Measurements from ENCODE around the gene TOLLIP. TPM values are rescaled to one million over a fixed set of nuclear protein-coding genes. Genes with fewer than 3 reads are reported as not detected.

TOLLIP gene
- total RNA-seq, 2 donors from 2014 or later: 29.6 to 41.0 TPM

DNA sequence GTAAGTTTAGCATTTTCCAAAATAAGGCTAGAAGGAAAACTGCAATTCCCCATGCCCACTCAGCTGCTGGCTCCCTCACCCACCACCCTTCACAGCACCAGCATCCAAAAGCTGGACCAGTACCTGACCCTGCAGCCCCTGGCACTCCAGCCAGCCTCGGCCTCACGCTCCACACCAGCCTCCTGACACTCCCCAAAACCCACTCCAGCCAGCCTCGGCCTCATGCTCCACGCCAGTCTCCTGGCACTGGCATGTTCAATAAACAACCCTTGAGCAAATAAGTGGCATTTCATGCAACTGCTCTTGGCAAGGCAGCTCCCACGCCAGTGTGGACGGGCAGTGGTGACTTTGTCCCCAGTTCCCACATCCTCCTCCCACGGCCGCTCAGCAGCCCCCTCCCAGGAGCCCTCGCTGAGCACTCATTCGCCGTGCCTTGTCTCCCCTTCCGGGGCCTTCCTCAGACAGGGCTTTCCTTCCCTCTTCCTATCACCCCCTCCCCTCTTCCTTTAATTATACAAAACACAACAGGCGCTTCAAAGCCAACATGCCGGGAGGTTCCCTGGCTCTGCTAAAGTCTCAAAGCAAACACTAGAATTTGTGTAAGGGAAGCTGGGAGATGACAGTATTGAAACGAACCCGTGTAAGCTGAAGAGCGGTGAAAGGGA is 6.8 kb downstream of the TOLLIP start:
- TF ChIP-seq, protein P1, sequence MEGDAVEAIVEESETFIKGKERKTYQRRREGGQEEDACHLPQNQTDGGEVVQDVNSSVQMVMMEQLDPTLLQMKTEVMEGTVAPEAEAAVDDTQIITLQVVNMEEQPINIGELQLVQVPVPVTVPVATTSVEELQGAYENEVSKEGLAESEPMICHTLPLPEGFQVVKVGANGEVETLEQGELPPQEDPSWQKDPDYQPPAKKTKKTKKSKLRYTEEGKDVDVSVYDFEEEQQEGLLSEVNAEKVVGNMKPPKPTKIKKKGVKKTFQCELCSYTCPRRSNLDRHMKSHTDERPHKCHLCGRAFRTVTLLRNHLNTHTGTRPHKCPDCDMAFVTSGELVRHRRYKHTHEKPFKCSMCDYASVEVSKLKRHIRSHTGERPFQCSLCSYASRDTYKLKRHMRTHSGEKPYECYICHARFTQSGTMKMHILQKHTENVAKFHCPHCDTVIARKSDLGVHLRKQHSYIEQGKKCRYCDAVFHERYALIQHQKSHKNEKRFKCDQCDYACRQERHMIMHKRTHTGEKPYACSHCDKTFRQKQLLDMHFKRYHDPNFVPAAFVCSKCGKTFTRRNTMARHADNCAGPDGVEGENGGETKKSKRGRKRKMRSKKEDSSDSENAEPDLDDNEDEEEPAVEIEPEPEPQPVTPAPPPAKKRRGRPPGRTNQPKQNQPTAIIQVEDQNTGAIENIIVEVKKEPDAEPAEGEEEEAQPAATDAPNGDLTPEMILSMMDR (IDR thresholded peaks at IDR 0.05): no peak
- peaks cover 0 to 70% of the 10 kb centered on the region in 2 donors for H3K4me1 ChIP-seq
- no peaks in the 10 kb centered on the region for H3K9me3 ChIP-seq
- peak; percentile 34 for DNase-seq (ENCODE audit: low spot score)
- H3K36me3 ChIP-seq: no peaks in the 10 kb centered on the region
- H3K27me3 ChIP-seq: no peaks in the 10 kb centered on the region
- H3K4me3 ChIP-seq: no peak overlapping the region
- no peak overlapping the region for H3K27ac ChIP-seq

DNA sequence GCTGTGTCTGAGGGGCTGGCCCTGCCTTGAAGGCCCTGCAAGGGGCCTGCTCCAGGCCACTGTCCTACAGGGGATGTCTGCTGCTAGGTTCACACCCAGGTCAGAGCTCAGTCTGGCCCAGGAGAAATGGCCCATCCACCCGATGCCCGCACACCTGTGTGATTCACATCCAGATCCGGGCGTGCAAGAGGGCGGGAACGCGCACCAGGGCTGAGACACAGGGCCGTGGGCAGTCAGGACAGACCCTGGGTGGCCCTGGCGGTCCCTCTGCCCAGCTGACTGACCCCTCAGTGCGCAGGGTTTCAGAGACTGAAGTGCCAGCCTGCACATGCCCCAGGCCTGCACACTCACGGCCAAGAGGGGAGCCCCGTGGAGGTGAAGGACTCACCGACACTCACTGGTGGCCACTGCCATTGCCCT is 7.4 kb downstream of the TOLLIP start:
- Histone ChIP-seq H3K4me3 (no peak overlapping the region), H3K27me3 (no peaks in the 10 kb centered on the region), H3K36me3 (no peaks in the 10 kb centered on the region), H3K9me3 (no peaks in the 10 kb centered on the region), H3K4me1 (peaks cover 0 to 68% of the 10 kb centered on the region in 2 donors), H3K27ac (no peak overlapping the region)
- TF ChIP-seq, protein P1 (IDR thresholded peaks at IDR 0.05): no peak
- DNase-seq (ENCODE audit: low spot score): no peak

DNA sequence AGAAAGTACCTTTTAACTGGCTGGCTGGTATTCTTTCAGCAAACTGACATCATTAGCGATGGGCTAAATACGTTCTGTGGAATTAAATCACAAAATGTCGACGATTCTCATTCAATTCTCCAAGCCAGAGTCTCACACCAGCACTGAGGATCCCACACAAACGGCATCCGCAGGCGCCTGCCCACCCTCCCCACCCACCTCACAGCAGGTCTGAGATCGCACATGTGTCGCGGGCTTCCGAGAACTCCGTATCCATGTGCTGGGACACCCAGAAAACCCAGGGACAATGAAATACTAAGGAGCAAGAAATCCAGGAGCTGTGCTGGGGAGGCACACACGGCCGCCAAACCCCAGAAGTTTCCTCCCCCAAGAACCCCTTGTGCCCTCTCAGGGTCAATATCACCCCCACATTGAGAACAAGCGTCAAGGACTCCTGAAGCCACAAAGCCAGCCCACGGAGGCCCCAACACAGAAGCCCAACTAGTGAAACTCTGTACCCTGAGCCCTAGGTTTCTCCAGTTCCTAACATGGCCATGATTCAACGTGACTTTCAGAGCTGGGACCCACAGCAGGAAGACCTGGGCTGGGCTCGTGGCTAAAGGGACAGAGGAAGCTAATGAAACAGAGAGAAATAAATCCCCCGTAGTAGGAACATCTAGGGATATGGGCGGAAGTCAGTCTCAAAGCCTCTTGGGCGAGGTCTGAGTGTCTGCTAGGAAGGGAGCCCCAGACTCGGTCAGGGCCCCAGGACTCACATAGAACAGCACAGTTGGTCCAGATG is 8.0 kb downstream of the TOLLIP start:
- DNase-seq (ENCODE audit: low spot score): no peak
- H3K4me1 ChIP-seq: peaks cover 0 to 61% of the 10 kb centered on the region in 2 donors
- H3K9me3 ChIP-seq: no peaks in the 10 kb centered on the region
- no peaks in the 10 kb centered on the region for H3K36me3 ChIP-seq
- no peak overlapping the region for H3K27ac ChIP-seq
- TF ChIP-seq, protein P1 (IDR thresholded peaks at IDR 0.05): no peak
- H3K27me3 ChIP-seq: no peaks in the 10 kb centered on the region
- no peak overlapping the region for H3K4me3 ChIP-seq

DNA sequence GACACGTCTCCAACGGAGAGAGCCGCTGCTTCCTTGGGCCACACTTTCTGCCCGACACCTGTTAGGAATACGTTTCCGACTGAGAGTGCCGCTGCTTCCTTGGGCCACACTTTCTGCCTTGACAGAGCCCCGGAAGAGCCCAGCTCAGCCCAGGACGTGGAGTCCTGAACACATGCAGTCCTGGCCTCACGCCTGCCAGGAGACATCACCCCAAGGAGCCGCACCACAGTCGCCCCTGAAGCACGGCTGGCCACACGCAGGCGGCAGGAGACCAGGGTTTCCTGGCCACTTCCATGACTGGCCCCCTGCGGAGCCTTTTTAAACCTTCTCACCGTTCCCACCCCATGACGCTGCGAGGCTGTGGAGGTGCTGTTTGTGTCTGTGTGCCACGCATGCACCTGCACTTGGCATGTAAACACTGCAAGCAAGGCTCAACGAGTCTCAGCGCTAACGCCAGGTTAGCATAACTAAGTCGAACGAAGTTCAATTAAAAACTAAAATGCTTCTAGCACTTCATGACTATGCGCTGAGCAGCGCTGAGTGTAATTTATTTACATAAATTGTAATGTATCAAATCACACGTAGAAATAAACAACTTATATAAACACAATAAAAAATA is 8.8 kb downstream of the TOLLIP start:
- Histone ChIP-seq H3K4me3 (no peak overlapping the region), H3K9me3 (no peaks in the 10 kb centered on the region), H3K27me3 (no peaks in the 10 kb centered on the region), H3K36me3 (peaks cover 2% of the 10 kb centered on the region), H3K4me1 (peaks cover 0 to 55% of the 10 kb centered on the region in 2 donors), H3K27ac (no peak overlapping the region)
- TF ChIP-seq, protein P1 (IDR thresholded peaks at IDR 0.05): no peak
- no peak for DNase-seq (ENCODE audit: low spot score)

DNA sequence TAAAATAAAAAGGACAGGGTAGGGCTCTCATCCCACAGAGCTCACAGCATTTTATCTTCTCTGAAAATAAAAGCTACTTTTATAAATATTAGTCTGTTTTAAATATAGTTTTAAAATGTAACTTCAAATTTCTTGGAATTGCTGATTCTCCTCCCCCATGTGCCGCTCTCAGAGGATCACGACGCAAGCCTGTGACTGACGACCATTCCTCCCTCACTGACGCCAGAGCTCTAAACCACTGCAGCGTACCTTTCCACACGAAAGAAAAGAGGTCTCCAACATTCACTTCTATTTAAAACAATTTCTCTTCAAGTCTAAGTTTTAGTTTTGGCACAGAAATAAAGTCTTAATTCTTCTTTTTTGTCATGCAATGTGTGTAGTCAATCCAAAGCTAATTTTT is 9.3 kb downstream of the TOLLIP start:
- H3K36me3 ChIP-seq: peaks cover 7% of the 10 kb centered on the region
- peaks cover 0 to 49% of the 10 kb centered on the region in 2 donors for H3K4me1 ChIP-seq
- H3K27ac ChIP-seq: no peak overlapping the region
- H3K4me3 ChIP-seq: no peak overlapping the region
- TF ChIP-seq, protein P1 (IDR thresholded peaks at IDR 0.05): no peak
- no peaks in the 10 kb centered on the region for H3K9me3 ChIP-seq
- H3K27me3 ChIP-seq: no peaks in the 10 kb centered on the region
- no peak for DNase-seq (ENCODE audit: low spot score)
